ENCODE data around the gene MTCP1.

Gene MTCP1

DNA sequence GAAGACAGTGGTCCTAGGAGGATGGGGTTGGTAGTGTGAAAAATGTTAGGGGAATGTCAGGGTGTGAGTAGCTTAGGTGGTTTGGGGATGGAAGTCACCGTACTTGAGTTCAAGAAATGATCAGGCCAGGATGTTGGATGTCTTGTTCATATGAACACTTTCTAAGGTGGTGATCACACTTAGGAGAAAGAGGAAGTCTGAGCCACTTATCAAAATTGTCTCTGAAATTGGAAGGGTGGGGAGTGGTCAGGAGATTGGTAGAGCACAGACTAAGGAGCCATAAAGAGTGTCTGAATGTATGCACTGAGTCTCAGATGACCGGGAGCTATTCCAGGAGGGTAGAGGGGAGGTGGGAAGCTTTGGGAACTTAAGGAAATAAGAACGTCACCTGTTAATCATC, 17.3 kb downstream of the MTCP1 start:
- DNase-seq (ENCODE audit: low spot score): no peak

GRCh38 chrX:155052738-155053498, 18.0 kb downstream of the MTCP1 start:
- no peak for DNase-seq (ENCODE audit: low spot score)

DNA sequence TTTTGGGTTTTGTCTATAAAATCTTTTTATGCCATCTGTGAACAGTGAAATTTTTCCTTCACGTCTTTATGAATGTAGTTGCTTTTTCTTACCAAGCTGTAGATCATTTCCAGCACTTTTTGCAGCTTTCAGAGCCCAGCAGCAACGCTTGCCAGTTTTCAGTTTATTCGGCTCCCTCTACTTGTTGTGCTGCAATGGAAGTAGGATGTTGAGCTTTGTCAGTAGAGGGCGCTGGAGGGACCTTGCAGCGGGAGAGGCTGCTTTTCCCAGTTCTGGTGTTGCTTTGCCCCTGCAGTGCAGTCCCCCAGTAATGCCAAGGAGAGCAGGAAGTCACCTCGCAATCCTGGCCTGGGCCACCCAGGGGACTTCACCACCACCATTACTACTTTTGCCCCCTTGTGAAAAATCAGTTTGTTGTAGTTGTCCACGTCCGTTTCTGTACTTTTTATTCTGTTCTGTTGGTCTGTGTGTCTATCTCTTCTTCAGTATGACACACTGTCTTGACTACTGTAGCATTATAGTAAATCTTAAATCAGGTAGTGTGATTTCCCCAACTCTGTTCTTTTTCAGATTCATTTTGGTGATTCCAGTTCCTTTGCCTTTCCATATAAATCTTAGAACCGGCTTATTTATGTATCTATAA, 21.8 kb downstream of the MTCP1 start:
- DNase-seq (ENCODE audit: low spot score): peak; percentile 9

- DNase-seq (ENCODE audit: low spot score): no peak
These were observed 24.0 kb downstream of the MTCP1 start for GRCh38 chrX:155046811-155047528.

DNA sequence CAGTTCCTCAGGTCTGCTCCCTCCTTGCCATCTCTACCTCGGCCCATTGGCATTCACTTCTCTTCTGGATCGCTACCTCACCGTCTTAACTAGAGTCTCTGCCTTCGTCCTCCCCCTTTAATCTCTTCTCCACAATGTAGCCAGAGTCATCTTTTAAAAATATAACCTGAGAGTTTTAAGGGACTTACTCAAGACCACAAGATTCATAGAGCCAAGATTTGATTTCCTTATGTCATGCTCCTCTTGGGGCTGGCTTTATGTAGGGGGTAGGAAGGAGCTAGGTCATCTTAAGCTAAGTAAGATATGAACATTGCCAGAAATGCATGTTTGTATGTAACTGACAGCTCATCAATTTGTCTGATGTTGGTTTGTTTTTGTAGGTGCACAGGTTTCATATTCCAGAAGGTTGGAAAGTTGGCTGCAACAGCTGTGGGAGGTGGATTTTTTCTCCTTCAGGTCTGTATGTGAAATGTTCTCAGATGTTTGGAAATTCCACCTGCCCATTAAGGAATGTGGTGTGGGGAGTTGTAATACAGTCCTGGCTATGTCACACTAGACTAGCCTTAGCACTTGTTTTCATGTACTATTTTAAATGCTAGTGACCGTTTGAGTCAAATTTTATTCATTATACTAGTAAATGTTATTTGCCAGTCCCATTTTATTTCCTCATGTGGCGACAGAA, 24.7 kb downstream of the MTCP1 start:
- DNase-seq (ENCODE audit: low spot score): no peak

DNA sequence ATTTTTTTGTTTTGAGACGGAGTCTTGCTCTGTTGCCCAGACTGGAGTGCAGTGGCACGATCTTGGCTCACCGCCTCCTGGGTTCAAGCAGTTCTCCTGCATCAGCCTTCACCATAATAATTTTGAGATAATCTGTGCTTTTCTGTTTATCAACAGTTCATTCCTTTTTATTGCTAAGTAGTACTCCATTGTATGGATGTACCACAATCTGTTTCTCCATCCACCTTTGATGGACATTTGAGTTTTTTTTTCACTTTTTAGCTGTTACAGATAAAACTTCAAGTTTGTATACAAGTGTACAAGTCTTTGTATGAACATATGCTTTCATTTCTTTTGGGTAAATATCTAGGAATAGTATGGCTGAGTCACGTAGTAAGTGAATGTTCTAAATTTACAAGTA, 35.2 kb downstream of the MTCP1 start:
- no peak for DNase-seq (ENCODE audit: low spot score)

- no peak for DNase-seq (ENCODE audit: low spot score)
These were observed 39.3 kb downstream of the MTCP1 start for GRCh38 chrX:155031657-155032056.

GRCh38 chrX:155028877-155029291, 42.1 kb downstream of the MTCP1 start:
- no peak for DNase-seq (ENCODE audit: low spot score)

- no peak for DNase-seq (ENCODE audit: low spot score)
These were observed 42.8 kb downstream of the MTCP1 start for GRCh38 chrX:155028129-155028528.

DNA sequence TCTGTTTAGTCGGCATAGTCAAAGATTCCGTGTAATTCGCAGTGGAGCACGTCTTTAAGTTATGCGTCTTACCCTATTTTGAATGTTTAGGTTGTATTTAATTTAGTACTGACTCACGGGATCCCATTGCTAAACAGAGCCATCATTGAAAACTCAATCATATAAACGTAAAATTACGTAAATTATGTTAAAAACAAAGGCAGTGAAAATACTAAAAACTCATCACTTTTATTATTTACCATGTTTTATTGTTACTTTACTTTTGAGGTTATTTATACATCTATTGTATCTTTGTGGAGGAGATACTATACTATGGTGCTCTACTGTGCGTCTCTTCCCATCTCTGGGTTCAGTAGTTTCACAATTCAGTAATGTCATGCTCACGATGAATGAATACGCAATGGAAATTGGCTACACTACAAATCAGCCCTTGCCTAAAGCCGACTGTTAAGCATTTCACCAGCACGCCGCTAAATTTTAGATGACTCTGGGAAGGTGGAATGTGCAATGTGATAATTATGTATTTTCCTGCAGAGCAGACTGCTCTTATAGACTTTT, 43.3 kb downstream of the MTCP1 start:
- no peak for DNase-seq (ENCODE audit: low spot score)

GRCh38 chrX:155026727-155027508, 44.0 kb downstream of the MTCP1 start, which contains the start of gene FUNDC2:
TSS of gene FUNDC2 (plus strand) at chrX:155026844. CDS start at chrX:155026939, 95 bp downstream.
- peak; percentile 88 for DNase-seq (ENCODE audit: low spot score)

DNA sequence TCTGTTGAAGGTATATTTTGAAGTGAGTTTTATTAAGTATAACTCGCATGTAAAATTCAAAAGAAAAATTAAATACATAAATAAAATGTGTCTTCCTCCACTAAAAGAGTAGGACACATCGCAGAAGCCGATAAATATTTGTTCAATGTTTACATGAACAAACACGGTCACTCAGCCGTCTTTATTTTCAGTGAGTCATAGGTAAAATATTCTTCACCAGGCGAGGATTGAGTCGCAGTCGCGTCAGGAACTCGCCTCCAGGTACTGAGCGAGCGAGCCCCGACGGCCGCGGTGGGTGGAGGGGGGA, 44.6 kb downstream of the MTCP1 start:
- no peak for DNase-seq (ENCODE audit: low spot score)

DNA sequence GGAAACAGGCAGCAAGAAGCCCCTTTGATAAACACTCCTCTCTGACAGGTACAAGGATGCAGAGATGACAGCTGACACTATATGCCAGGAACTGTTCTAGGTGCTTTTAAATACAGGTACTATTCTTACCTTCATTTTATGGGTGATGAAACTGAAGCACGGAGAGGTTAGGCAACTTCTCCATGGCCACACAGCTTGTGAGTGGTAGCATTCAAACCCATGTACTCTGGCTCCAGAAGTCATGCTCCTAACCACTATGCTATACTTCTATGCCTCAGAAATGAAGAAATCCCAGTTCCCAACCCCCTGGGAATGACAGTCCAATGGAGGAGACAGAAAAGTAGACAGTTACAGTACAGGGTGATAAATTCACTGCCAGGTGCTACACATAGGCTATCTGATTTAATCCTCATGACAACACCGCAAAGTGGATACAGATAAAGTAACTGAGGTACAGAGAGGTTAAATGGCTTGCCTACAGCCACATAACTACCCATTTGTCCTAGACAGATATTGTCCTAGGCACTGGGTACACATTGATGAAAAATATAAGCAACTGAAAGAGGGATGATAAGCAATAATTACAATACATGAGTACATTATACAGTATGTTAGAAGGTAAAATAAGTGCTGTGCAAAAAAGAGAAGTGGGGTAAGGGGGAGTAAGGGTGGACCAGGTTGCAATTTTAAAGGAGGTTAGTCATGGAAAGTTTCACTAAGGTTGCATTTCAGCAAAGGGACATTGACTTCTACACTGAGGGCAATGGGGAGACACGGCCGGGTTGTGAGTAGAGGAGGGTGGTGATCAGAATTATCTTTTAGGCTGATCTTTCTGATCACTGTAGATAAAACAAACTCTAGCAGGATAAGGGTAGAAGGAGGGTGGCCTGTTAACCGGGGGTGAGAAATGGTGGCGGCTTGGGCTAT, 46.8 kb downstream of the MTCP1 start:
- no peak for DNase-seq (ENCODE audit: low spot score)

DNA sequence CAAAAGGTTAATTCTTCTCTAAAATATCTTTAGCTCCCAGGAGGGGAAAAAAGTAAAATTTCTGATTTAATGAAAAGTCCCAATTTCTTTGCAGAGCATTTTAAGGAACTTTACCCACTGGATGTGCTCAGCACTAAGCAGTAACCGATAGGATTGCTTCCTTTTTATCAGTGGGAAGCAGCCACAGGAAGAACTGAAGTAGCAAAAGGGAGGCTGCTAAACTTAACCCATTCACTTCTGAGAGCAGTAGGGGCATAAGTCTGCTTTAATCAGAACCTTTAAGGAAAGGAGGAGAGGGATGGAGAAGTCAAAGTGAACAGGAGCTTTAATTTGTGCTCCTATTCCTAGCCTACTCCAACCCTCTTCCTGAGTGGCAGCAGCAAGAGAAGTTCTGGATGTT, 48.4 kb downstream of the MTCP1 start, which contains the start of gene F8:
Gene F8 (minus strand): TSS at position 139 of the 400 bp plus-strand sequence. CDS start 171 bp downstream, outside the sequence.
- no peak for DNase-seq (ENCODE audit: low spot score)

GRCh38 chrX:155020591-155020990, 50.3 kb downstream of the MTCP1 start:
- no peak for DNase-seq (ENCODE audit: low spot score)

All from germinal center (tissue), 1 donor.